NCI-H1417 (cell line): ENCODE data around the gene SYPL2.
"Not testable (repeated sequence)": the region's sequence is repeated elsewhere in the genome, so short reads cannot be mapped to it uniquely, and the experiment has no call there.

ENCODE experiments used
- DNase-seq, 3 experiments: peaks; one replicate each; lab custom pipeline; 2025; lab: John Stamatoyannopoulos, UW

SYPL2 gene

GRCh38 chr1:109470245-109470644 is 3.9 kb downstream of the SYPL2 start:
- DNase-seq, result no peak

DNA sequence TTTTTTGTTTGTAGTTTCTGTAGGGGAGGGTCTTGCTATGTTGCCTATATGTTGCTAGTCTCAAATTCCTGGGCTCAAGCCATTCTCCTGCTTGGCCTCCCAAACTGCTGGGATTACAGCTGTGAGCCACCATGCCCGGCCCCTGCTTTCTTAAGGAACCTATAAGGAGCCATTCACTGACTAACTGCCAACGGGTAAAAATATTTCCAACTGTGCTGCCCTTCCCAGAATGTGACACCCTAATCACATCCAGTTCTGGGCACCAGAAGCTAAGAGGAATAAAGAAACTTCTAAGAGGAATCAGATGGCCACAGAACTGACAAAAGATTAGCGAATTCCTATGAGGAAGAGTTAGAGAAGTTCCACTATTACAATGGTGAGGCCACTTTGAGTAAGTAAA is 6.4 kb downstream of the SYPL2 start:
- DNase-seq, result no peak

GRCh38 chr1:109473284-109474057 is 7.1 kb downstream of the SYPL2 start:
- DNase-seq, result not testable (repeated sequence)

GRCh38 chr1:109474697-109475096 is 8.4 kb downstream of the SYPL2 start:
- DNase-seq, result no peak

DNA sequence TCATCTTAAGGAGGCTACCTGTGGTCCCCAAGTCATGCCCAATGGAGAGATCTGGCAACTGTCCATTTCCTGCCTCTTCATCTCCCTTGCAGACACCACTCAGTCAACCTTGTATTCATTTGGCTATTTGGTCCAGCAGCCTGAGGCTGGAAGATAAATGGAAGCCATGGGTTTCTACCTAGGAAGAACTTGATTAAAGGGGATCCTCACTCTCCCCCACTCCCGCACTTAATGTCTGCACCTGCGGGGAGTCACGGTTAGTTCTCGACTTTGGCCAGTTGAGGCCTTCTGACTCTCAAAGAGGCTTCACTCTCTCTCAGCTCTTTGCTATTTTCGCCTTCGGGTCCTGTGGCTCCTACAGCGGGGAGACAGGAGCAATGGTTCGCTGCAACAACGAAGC is 8.9 kb downstream of the SYPL2 start:
- DNase-seq, result no peak

GRCh38 chr1:109476825-109477224 is 10.5 kb downstream of the SYPL2 start:
- no peak for DNase-seq

DNA sequence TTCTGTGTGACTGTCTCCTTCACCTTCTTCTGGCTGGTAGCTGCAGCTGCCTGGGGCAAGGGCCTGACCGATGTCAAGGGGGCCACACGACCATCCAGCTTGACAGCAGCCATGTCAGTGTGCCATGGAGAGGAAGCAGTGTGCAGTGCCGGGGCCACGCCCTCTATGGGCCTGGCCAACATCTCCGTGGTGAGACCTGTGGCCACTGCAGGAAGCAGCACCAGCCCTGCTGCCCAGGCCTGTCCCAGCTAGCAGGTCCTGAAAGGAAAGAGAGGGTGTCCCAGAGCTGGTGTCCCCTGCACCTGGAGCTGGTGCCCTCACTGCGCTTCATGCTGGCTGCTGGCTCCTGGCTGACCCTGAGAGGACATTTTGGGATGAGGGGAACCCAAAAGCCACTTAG is 11.5 kb downstream of the SYPL2 start:
- no peak for DNase-seq

DNA sequence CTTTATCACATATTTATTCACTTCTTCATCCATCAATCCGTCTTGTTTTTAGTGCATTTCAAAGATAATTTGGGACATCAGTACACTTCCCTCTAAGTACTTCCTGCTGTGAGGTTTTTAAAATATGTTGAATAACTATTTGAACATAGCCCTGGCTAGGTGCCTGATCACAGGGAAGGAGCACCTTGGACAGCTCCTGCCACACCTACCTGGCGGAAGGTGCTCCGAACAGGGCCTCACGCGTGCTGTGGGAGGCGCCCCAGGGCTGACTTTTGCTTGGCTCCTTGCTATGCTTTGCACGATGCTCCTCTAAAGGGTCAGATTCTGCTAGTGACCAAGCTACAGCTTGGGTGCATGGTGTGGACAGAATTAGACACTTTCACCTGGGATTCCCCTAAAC is 12.5 kb downstream of the SYPL2 start:
- no peak for DNase-seq

DNA sequence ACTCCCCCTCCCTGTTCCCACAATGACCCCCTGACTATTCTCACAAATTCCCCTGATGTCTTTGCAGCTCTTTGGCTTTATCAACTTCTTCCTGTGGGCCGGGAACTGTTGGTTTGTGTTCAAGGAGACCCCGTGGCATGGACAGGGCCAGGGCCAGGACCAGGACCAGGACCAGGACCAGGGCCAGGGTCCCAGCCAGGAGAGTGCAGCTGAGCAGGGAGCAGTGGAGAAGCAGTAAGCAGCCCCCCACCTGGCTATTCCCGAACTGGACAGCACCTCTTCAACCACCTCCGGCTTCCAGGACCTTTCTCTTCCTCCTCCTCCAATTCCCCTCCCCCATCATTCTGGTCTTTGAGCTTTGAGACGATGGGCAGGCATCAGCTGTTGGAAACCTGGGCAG is 13.0 kb downstream of the SYPL2 start:
- DNase-seq, result no peak

- no peak for DNase-seq
Measured at GRCh38 chr1:109479901-109480300, 13.6 kb downstream of the SYPL2 start.

- DNase-seq, result peak in 1 of 3 experiments; percentile 7
Measured at GRCh38 chr1:109481646-109482045, 15.3 kb downstream of the SYPL2 start.

- no peak for DNase-seq
Measured at GRCh38 chr1:109482242-109482641, 15.9 kb downstream of the SYPL2 start.

- peak in 1 of 3 experiments; percentile 88 for DNase-seq
Measured at GRCh38 chr1:109482791-109483671, 16.7 kb downstream of the SYPL2 start.

- peak; percentile 90 to 94 (median 94) for DNase-seq
Measured at GRCh38 chr1:109483672-109484518, 17.5 kb downstream of the SYPL2 start, which contains the start of gene ATXN7L2. TSS of gene ATXN7L2 (plus strand) at chr1:109483905. CDS start at chr1:109483954, 49 bp downstream.

DNA sequence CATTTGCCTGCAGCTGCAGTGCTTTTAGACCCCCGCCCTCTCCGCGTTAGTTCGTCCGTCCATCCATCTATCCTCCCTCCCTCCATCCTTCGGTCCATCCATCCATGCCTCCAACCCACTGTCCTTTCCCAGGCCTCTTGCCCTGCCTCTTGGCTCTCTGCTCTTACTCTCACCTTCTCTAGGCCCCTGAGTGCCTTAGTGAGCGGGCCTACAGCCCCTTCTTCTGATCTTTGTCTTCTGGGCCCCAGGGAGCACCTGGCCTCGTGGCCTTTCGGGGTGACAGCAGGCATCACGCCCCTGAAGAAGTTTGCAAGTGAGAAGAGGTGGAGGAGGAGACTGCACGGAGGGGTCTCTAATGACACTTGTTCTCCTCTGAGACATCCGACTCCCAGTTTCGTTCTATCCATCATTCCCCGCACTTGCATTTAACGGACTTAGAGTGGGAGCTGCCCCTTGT is 18.2 kb downstream of the SYPL2 start:
- DNase-seq, result peak in 2 of 3 experiments; percentile 59 to 80

- DNase-seq, result peak in 2 of 3 experiments; percentile 35 to 66
Measured at GRCh38 chr1:109485001-109485400, 18.7 kb downstream of the SYPL2 start.

DNA sequence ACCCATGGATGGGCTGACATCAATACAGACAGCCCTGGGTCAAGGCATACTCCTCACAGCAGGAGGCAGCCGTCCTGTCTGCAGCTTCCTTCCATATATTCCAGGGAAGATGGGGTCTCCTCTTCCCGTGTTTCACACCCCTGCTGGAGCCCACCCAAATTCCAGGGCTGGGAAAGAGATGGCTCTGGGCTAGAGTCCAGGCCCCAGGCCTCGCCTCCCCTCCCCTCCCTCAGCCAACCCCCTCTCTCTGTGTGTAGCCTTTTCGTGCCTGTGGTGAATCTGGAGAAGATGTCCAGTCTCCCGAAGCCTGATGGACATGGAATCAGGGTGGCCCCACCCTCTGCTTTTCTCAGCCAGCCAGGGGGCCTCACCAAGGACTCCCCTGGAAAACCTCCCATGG is 20.9 kb downstream of the SYPL2 start:
- no peak for DNase-seq

GRCh38 chr1:109488201-109488600 is 21.9 kb downstream of the SYPL2 start:
- no peak for DNase-seq

DNA sequence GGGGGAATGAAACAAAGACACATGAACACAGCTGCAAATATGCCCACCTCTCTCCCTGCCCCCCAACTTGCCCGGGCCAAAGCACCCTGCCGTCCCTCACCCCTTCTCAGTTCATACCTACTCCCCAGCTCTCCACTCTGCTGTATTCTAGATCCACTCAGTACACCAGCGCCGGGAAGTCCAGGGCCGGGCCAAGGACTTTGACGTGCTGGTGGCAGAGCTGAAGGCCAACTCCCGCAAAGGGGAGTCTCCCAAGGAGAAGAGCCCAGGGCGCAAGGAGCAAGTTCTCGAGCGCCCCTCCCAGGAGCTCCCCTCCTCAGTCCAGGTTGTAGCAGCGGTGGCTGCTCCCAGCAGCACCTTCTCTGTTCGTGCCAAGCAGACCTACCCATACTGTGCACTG is 22.4 kb downstream of the SYPL2 start:
- no peak for DNase-seq

DNA sequence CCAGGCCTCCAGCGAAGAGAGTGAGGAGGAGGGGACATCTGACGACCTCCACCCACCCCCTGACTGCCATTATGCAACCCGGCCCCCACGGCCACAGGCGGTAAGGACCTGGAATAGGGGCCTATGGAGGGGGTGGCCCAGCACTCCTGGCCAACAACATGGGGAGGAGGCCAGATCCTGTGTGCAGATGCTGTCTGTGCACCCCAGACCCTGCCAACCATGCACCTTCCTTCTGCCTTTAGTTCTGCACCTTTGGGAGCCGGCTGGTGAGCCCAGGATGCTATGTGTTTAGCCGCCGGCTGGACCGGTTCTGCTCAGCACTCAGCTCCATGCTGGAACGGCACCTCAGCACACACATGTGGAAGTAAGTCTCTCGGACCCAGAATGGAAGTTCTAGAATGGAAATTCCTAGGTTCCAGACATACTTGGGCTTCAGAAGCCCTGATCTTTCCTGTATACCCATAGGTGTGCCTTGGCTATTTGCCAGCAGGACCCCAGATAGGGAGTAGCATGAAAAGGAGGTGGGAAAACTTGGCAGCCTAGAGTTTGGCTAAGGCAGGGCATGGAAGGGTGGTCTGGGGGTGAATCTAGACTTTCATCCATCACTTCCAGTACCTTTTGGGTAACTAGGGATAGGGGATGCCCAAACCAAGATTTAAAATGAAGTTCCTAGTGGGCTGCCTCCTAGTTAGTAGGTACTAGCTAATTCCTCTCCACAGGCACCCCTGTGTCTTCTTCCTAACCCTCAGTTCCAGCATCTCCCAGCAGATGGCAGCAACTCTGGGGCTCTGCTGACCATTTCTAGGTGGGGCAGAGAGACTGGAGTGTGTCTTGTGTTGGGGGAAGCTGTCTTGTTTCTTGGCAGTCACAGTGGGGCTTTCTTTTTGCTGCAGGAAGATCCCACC is 23.9 kb downstream of the SYPL2 start:
- DNase-seq, result peak; percentile 27 to 58 (median 29)

DNA sequence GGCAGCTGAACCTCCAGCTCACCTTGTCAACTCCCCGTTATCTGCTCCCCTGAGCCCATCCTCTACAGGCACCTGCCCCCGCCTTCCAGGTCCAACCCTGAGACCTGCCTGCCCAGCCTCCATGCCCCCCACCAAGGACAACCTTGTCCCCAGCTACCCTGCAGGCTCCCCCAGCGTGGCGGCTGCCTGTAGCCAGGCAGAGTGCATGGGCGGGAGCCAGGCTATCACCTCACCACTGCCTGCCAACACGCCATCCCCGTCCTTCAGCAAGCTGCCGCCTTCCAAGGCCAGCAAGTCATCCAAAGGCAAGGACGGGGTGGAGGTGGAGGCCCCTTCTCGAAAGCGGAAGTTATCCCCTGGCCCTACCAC is 24.6 kb downstream of the SYPL2 start:
- no peak for DNase-seq
